HEK293T (cell line): ENCODE results near the gene LSM14A.

Experiments
- BHLHE40 ChIP-seq: fragments of 450-650 bp; IDR thresholded peaks from 2 replicates; pipeline ENCODE4 v1.6.1; 2016; ENCODE audit warnings: mild to moderate bottlenecking, moderate library complexity, borderline replicate concordance
- CTBP1 ChIP-seq: fragments of 450-650 bp; IDR thresholded peaks from 2 replicates; pipeline ENCODE4 v1.6.1; 2016; ENCODE audit warnings: borderline replicate concordance
- ELF4 ChIP-seq: fragments of 450-650 bp; IDR thresholded peaks from 2 replicates; pipeline ENCODE4 v1.6.1; 2017; ENCODE audit warnings: antibody characterized with exemption
- FOXA1 ChIP-seq: fragments of 450-650 bp; IDR thresholded peaks from 2 replicates; pipeline ENCODE4 v1.6.1; 2016; ENCODE audit warnings: mild to moderate bottlenecking
- FOXK2 ChIP-seq: fragments of 450-650 bp; IDR thresholded peaks from 2 replicates; pipeline ENCODE4 v1.6.1; 2016; ENCODE audit warnings: mild to moderate bottlenecking
- FOXM1 ChIP-seq: fragments of 450-650 bp; IDR thresholded peaks from 2 replicates; pipeline ENCODE4 v1.6.1; 2017; ENCODE audit warnings: mild to moderate bottlenecking, borderline replicate concordance
- HDGF ChIP-seq: fragments of 450-650 bp; IDR thresholded peaks from 2 replicates; pipeline ENCODE4 v1.6.1; 2017; ENCODE audit warnings: antibody characterized with exemption, borderline replicate concordance
- L3MBTL2 ChIP-seq: fragments of 450-650 bp; conservative IDR thresholded peaks from 2 replicates; pipeline ENCODE4 v1.6.1; 2016; ENCODE audit warnings: mild to moderate bottlenecking
- PKNOX1 ChIP-seq: fragments of 450-650 bp; IDR thresholded peaks from 2 replicates; pipeline ENCODE4 v1.6.1; 2016
- SP1 ChIP-seq: fragments of 450-650 bp; IDR thresholded peaks from 2 replicates; pipeline ENCODE4 v1.6.1; 2017
- SUZ12 ChIP-seq: fragments of 450-650 bp; IDR thresholded peaks from 2 replicates; pipeline ENCODE4 v1.6.1; 2016; ENCODE audit warnings: mild to moderate bottlenecking
- ZNF384 ChIP-seq: fragments of 450-650 bp; IDR thresholded peaks from 2 replicates; pipeline ENCODE4 v1.6.1; 2016

- TF ChIP-seq FOXK2 (no peak), SUZ12 (no peak), PKNOX1 (no peak), FOXM1 (no peak), HDGF (no peak), SP1 (no peak), BHLHE40 (no peak), CTBP1 (no peak), ZNF384 (no peak), ELF4 (no peak), FOXA1 (no peak), L3MBTL2 (no peak)
These were observed 21.1 kb downstream of the LSM14A start for GRCh38 chr19:34193439-34193838.
